DMS 273 (cell line): ENCODE measurements around the gene SIRT4.

Experiments
- DNase-seq: peaks from one replicate; lab custom pipeline; 2025; ENCODE audit not compliant: unreplicated experiment; lab: John Stamatoyannopoulos, UW

SIRT4 gene

GRCh38 chr12:120278137-120279069 is 23.7 kb upstream of the SIRT4 start:
- DNase-seq, result no peak

- DNase-seq, result no peak
Observed at GRCh38 chr12:120283318-120283717, 18.8 kb upstream of the SIRT4 start.

GRCh38 chr12:120284381-120284780 is 17.7 kb upstream of the SIRT4 start:
- no peak for DNase-seq

DNA sequence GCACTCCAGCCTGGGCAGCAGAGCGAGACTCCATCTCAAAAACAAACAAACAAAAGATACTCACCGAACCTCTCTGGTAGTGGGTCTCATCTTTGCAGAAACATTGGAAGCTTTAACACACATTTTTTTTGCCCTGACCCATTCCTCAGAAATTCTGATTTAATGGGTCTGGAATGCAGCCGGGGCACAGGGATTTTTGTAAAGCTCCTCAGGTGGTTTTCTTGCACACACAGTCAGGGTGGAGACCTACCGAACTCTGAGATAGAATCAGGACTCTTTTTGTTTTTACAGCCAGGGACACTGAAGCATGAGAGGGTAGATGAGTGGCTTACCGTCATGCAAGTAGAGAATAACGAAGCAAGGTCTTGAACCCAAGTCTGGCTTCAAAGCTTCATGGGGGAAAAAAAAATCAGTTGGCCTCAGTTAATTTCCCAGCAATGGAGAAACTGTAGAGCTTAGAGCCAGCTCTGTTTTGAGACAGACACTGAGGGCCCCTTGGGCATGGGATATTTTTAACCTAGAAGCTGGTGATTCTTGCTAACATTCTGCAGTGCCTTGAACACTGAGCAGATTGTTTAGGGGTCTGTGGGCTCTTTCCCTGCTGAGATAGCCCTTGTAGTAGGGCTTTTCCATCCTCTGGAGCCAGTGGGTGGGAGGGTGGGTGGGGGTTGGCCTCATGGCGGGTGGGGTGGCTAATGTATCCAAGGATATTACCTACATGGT is 15.2 kb upstream of the SIRT4 start:
- DNase-seq, result no peak

DNA sequence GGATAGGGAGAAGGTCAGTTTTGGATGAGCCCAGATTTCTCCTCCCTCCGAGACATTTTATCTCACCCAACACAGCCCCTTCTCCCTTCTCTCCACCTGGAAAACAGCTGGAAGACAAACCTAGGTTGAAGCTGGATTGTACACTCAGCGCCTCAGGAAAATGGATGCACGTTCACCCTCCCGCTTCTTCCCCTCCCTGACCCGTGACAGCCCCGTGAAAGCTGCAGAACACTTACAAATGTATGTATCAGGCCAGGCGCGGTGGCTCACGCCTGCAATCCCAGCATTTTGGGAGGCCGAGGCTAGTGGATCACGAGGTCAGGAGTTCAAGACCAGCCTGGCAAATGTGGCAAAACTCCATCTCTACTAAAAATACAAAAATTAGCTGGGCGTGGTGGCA is 14.6 kb upstream of the SIRT4 start:
- DNase-seq, result no peak

DNA sequence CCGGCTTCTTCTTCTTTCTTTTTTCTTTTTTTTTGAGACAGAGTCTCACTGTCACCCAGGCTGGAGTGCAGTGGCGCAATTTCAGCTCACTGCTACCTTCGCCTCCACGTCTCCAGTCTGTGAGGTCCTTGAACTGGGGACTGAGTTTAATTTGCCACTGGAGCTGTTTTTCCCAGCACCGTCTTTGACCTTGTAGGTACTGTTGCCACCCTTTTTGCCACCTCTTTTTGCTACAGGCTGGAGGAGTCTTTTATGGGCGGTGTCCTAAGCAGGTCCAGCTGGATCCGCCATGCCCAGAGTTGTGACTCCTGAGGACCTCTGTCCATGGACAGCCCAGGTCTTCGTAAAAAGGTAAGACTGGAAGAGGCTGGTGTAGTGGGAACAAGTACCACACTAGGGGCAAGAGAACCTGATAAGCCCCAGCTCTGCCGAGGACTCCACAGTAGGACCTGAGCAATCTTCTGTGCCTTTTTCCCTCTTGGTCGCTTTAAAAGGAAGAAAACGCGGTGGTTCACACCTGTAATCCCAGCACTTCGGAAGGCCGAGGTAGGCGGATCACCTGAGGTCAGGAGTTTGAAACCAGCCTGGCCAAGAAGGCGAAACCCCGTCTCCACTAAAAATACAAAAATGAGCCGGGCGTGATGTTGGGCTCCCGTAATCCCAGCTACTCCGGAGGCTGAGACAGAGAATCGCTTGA is 11.4 kb upstream of the SIRT4 start:
- DNase-seq, result no peak

- no peak for DNase-seq
Observed at GRCh38 chr12:120292411-120292660, 9.8 kb upstream of the SIRT4 start.

DNA sequence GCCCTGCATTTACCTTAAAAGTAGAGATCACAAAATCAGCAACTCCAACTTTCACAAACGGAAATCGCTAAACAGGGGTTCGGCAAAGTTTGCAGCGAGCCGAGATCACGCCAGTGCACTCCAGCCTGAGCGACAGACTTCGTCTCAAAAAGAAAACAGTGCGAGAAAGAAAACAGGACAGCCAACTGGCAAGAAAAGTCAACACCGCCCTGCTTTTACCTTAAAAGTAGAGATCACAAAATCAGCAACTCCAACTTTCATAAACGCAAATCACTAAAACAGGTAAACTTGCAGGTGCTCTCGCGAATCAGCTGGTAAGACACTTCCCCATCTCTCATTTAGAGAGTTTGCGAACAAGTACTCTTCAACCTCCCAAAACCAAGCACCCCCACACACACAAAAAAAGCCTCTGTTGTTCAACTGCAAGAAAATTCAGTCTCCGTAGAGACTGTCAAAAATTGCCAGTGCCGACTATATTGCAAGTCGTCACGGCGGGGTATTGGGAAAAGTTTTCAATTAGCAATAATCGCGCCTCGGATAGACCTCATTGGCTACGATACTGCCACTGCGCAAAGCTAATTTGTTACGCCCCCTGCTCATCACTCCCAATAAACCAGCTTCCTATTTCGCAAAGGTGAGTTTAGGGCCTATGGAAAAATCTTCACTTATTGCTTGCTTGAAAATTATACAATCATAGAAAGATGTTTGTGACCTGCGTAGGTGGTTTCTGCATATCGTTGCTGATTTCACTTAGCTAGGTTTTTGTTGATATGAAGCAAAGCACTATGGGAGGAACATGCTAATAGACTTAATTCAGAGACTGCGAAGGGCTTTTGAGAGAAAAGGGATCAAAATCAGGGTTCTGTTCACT is 9.2 kb upstream of the SIRT4 start, which contains the start of gene RNU4-1:
Gene RNU4-1 (minus strand): TSS at position 577 of the 871 bp plus-strand sequence.
- peak; percentile 97 for DNase-seq

GRCh38 chr12:120314220-120314619 is 12.1 kb downstream of the SIRT4 start:
- DNase-seq, result peak; percentile 38

DNA sequence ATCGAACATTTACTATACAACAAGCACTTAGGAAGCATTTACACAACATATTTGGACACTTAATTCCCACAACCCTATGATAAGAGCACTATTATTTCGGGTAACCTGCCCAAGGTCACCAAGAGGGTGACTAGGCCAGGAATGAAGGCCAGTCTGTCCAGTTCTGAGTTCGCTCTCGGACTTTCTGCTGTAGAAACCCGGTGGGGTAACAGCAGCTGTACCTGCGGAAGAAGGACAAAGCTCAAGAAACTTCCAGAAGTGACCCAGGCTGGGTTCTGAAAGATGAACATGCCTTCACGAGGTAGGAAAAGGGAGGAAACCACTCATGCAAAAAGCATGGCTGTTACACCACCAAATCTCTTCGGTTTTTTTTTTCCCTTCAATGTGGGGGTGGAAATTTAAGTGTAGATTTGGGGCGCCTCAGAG is 14.7 kb downstream of the SIRT4 start:
- DNase-seq, result peak; percentile 55

- DNase-seq, result peak; percentile 99
Observed at GRCh38 chr12:120317224-120318105, 15.3 kb downstream of the SIRT4 start.

GRCh38 chr12:120321382-120322202 is 19.5 kb downstream of the SIRT4 start:
- no peak for DNase-seq

- no peak for DNase-seq
Observed at GRCh38 chr12:120323772-120324171, 21.7 kb downstream of the SIRT4 start.

GRCh38 chr12:120324841-120325417 is 22.8 kb downstream of the SIRT4 start:
- DNase-seq, result no peak

DNA sequence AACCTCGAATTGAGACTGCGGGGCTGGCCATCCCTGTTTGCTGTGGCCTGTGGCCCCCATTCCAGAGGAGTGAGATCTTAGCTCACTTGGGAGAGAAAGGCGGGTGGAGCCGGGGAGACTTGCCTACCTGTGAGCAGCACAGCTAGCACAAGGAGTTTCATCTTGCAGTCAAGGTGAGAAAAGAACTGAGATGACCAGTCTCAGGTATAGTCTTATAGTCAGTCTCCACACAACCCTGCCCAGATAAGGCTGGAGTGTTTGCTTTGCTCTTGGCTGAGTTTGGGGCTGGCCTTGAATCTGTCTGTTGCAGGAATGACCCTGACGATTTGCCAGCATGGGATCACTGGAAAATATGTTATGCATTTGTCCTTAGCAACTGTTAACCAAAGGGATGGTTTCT is 25.5 kb downstream of the SIRT4 start, which contains the start of gene PLA2G1B:
Gene PLA2G1B (minus strand): TSS at position 187 of the 400 bp plus-strand sequence. CDS start 26 bp downstream, at position 161.
- DNase-seq, result no peak

DNA sequence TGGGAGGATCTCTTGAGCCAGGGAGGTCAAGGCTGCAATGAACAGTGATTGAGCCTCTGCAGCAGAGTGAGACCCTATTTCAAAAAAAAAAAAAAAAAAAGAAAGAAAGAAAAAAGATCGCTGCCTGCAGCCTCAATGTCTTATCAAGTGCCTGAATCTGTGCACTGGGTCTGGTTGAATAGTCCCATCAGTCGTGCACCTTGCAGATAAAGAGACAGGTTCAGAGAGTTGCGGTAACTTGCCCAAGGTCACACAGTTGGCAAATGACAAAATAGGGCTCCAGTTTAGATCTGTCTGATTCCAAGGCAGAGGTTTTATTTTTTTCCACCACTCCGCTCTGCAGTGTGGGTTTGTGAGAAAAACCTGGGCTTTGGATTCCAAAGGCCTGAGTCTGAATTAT is 26.1 kb downstream of the SIRT4 start:
- no peak for DNase-seq

DNA sequence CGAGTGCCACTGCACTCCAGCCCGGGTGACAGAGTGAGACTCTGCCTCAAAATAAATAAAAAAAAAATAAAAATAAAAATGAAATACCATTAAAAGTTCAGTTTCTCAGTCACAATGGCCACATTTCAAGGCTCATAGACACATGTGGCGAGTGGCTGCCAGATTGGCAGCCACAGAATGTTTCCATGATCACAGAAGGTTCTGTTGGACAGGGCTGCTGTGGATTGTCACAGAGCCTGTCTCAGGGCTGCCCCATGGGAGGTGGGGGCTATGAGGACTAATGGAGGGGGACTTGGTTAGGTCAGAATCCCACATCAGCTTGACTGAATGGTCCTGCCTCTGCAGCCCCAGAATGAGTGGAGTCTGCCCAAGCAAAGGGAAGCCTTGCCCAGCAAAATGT is 29.3 kb downstream of the SIRT4 start:
- DNase-seq, result no peak

GRCh38 chr12:120332041-120332440 is 29.9 kb downstream of the SIRT4 start:
- DNase-seq, result no peak
